ENCODE data around the gene PPFIA3. TPM values are rescaled to one million over a fixed set of nuclear protein-coding genes. Genes with fewer than 3 reads are reported as not detected.

The PPFIA3 gene
- total and polyA plus RNA-seq, 2 of the 4 experiments (the other 2 are of a cell fraction) = 0.90 to 2.4 TPM

DNA sequence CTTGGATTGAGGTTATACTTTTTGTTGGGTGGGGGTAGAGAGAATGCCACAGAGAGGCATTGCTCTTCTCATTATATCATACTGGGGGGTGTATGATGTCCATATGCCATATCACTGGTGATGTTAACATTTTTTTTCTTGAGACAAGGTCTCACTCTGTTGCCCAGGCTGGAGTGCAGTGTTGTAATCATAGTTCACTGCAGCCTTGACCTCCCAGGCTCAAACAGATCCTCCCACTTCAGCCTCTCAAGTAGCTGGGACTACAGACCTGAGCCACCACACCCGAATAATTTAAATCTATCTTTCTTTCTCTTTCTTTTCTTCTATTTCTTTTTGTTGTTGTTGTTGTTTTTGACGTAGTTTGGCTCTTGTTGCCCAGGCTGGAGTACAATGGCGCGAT is 39.0 kb upstream of the PPFIA3 start:
- H3K56ac ChIP-seq (ENCODE audit: extremely low read depth, insufficient read depth, low read length) = no peak overlapping the region
- no peaks in the 10 kb centered on the region for H3K36me3 ChIP-seq (ENCODE audit: control insufficient read depth, insufficient read depth, low read length)
- no peaks in the 10 kb centered on the region for H3K4me1 ChIP-seq (ENCODE audit: control insufficient read depth, insufficient read depth, low read length)
- ChIA-PET POLR2A (ENCODE audit: unreplicated experiment) (no interaction called here), CTCF (no interaction called here)
- no peak overlapping the region for H2AK5ac ChIP-seq (ENCODE audit: low read depth, low read length)
- H4K20me1 ChIP-seq (ENCODE audit: insufficient read depth, low read length) = peaks cover under 1% of the 10 kb centered on the region; the same call in 1 of the 2 replicates
- no peak overlapping the region for H2AK9ac ChIP-seq (replicated peaks; ENCODE audit: low read depth, low read length, poor library complexity)
- H2BK5ac ChIP-seq (ENCODE audit: low read depth, low read length, poor library complexity, severe bottlenecking) = no peak overlapping the region
- H3K27me3 ChIP-seq (ENCODE audit: control insufficient read depth, insufficient read depth, low read length) = no peaks in the 10 kb centered on the region
- H3K9ac ChIP-seq (ENCODE audit: low read depth, low read length) = no peak overlapping the region
- no peak overlapping the region for H2AFZ ChIP-seq (replicated peaks; ENCODE audit: low read length, poor library complexity)
- dilution Hi-C loops (cut with HindIII; ENCODE audit: low sequenced_read_pairs, unreplicated experiment) = no loop called here
- H4K91ac ChIP-seq (ENCODE audit: insufficient read depth, low read depth, low read length) = no peak overlapping the region
- in situ Hi-C loops (cut with MboI; ENCODE audit: low sequenced_read_pairs) = no loop called here
- BruUV-seq (replicated peaks) = no TSS peak
- DNase-seq = no peak
- no peak overlapping the region for H3K4me3 ChIP-seq (ENCODE audit: insufficient read depth, low read depth, low read length)
- H3K9me1 ChIP-seq (ENCODE audit: insufficient read depth, low read length) = 0 out of 2 replicates have a peak, but pooled peaks cover 2% of the 10 kb centered on the region
- no peak overlapping the region for H2BK20ac ChIP-seq (ENCODE audit: low read depth, low read length)
- no peak overlapping the region for H4K5ac ChIP-seq (ENCODE audit: low read depth, low read length)
- H2BK120ac ChIP-seq (ENCODE audit: low read depth, low read length) = no peak overlapping the region
- no peak for ATAC-seq (ENCODE audit: low read depth)
- no CpG with 5 or more reads among the region's 4 CpGs for WGBS, 2 experiments (ENCODE audit: extremely low coverage in 2 of 2, insufficient read length in 1 of 2)
- no peak overlapping the region for H3K23ac ChIP-seq (ENCODE audit: low read depth, low read length)
- H3K18ac ChIP-seq (ENCODE audit: low read depth, low read length) = no peak overlapping the region
- no peak overlapping the region for H3K27ac ChIP-seq (ENCODE audit: insufficient read depth, low read length)
- H3K4me2 ChIP-seq (ENCODE audit: low read depth, low read length) = no peak overlapping the region
- peaks cover 0 to 1% of the 10 kb centered on the region in 2 experiments; a peak in 1 of 4 replicates for H3K79me1 ChIP-seq (ENCODE audit: low read depth in 1 of 2, low read length in 2 of 2)
- no peak overlapping the region for H3K14ac ChIP-seq (replicated peaks; ENCODE audit: low read depth, low read length)
- no peak overlapping the region for H2BK15ac ChIP-seq (ENCODE audit: low read depth, low read length)
- H3K9me3 ChIP-seq (ENCODE audit: control insufficient read depth, insufficient read depth, low read length) = no peaks in the 10 kb centered on the region
- intact Hi-C loops (cut with micrococcal nuclease) = no loop called here
- H4K8ac ChIP-seq (ENCODE audit: low read depth in 2 of 2, low read length in 2 of 2) = no peak overlapping the region
- TF ChIP-seq, protein P1, sequence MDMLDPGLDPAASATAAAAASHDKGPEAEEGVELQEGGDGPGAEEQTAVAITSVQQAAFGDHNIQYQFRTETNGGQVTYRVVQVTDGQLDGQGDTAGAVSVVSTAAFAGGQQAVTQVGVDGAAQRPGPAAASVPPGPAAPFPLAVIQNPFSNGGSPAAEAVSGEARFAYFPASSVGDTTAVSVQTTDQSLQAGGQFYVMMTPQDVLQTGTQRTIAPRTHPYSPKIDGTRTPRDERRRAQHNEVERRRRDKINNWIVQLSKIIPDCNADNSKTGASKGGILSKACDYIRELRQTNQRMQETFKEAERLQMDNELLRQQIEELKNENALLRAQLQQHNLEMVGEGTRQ (IDR thresholded peaks at IDR 0.05; ENCODE audit: low read depth, low read length) = no peak
- TF ChIP-seq RCOR1 (IDR thresholded peaks at IDR 0.05; ENCODE audit: insufficient replicate concordance, low read length) = no peak
- no peak for TF ChIP-seq CEBPB (IDR thresholded peaks at IDR 0.05; ENCODE audit: low read depth, low read length)
- TF ChIP-seq, protein P2, sequence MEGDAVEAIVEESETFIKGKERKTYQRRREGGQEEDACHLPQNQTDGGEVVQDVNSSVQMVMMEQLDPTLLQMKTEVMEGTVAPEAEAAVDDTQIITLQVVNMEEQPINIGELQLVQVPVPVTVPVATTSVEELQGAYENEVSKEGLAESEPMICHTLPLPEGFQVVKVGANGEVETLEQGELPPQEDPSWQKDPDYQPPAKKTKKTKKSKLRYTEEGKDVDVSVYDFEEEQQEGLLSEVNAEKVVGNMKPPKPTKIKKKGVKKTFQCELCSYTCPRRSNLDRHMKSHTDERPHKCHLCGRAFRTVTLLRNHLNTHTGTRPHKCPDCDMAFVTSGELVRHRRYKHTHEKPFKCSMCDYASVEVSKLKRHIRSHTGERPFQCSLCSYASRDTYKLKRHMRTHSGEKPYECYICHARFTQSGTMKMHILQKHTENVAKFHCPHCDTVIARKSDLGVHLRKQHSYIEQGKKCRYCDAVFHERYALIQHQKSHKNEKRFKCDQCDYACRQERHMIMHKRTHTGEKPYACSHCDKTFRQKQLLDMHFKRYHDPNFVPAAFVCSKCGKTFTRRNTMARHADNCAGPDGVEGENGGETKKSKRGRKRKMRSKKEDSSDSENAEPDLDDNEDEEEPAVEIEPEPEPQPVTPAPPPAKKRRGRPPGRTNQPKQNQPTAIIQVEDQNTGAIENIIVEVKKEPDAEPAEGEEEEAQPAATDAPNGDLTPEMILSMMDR (conservative IDR thresholded peaks at IDR 0.05; ENCODE audit: low read depth, low read length) = no peak
- no peak for TF ChIP-seq SMC3 (IDR thresholded peaks at IDR 0.05; ENCODE audit: low read depth, low read length)
- no peak for TF ChIP-seq BHLHE40 (IDR thresholded peaks at IDR 0.05; ENCODE audit: low read depth, low read length)
- TF ChIP-seq RFX5 (IDR thresholded peaks at IDR 0.05; ENCODE audit: low read depth, low read length) = no peak
- no peak for TF ChIP-seq FOS (IDR thresholded peaks at IDR 0.05; ENCODE audit: low read depth, low read length)
- TF ChIP-seq, protein P3, sequence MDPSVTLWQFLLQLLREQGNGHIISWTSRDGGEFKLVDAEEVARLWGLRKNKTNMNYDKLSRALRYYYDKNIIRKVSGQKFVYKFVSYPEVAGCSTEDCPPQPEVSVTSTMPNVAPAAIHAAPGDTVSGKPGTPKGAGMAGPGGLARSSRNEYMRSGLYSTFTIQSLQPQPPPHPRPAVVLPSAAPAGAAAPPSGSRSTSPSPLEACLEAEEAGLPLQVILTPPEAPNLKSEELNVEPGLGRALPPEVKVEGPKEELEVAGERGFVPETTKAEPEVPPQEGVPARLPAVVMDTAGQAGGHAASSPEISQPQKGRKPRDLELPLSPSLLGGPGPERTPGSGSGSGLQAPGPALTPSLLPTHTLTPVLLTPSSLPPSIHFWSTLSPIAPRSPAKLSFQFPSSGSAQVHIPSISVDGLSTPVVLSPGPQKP (IDR thresholded peaks at IDR 0.05; ENCODE audit: borderline replicate concordance, low read depth, low read length) = no peak
- no peak overlapping the region for H3K4ac ChIP-seq (ENCODE audit: low read depth, low read length)
